ENCODE measurements around the gene DLL4.

The DLL4 gene

DNA sequence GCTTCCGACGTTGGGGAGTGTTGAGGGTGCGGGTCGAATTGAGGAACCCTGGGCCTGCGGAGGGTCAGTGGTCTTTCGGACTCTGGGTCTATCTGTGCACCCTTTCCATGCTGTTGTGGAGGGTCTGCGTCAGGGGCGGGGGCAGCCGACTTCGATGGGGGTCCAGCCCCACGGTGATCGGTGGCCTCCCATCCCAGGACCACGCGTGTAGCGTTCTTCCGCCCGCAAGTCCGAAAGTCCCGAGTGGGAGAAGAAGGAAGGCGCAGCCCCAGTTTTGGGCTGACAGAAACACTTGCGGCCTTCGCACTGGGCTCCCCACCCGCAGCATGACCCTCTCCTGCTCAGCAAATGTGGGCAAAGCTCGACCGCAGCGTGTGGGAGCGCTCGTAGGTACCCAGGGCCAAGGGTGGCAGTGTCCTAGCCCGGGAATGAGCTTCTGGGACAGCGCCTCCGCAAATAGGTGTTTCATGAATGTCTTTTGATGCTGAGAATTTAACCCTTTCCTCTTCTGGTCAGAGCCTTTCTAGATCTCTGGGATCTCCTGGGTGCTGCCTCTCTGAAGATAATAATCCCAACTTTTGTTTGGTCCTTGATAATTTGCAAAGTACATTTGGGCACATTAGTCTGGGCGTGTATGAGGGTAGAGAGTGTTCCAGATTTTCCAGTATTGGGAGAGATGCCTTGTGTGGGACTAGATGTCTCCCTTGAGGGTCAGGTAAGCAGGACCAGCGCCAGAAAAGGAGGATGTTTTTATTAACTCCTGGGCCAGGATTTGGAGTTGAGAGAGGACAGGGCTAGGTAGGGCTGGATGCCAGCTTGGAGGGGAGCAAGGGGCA is 2.3 kb upstream of the DLL4 start:
- no peak for DNase-seq (ENCODE audit: low read depth)

DNA sequence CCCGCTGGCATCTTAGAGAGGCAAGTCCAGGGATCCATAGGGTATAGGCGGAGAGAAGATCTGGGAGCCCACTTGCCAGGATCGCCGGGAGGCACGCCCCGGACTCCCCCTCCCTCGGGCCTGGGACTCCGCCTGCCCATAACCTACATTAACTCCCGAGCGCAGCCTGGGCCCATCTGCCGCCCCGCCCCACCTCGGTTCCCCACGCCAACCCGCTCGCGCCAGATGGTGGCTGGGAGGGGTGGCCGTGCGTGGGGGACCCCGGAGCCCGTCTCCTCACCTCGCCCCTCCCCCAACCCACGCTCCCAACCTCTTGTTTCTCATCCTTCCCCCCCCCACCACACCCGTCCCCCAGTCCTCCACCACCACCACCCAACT is 1.7 kb upstream of the DLL4 start:
- no peak for DNase-seq (ENCODE audit: low read depth)

DNA sequence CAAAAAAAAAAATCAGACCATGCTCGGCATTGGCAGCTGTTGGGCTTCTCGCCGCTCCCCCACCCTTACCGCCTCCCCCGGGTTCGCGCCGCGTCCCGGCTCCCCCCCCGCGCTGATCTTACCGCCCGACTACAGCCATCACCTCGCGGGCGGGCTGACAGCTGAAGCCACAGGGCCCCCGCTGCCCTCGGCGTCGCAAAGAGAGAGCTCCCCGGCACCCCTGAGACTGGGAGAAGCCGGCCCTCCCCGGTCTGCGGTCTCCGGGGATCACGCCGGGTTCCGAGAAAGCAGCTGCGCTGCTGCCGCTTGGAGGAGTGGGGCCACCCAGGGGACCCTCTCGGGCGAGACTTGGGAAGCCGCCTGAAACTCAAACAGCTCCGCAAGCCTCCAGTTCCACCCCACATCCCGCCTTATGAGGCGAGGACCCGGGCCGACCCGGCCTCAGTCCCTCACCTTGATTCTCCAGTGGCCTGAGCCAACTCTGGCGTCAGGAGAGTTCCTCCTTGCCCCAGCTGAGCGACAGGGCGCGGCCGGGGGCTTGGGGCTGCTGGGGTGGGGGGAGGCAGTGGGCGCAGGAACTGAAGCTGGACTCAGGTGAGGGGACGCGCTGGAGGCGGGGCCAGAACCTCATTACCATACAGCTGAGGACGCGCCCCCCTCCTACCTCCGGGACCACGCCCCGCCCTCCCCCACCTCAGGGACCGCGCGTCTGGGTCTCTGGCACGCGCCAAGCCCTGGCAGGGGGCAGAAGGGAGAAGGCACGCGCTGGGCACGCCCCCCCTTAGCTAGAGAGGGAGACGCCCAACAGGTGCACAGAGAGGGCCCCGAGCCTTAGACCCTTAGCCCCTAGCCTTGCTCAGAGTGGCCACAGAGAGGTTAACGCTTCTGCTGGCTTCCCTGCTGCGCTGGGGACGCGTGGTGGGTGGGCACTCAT is 1.0 kb upstream of the DLL4 start:
- no peak for DNase-seq (ENCODE audit: low read depth)

DNA sequence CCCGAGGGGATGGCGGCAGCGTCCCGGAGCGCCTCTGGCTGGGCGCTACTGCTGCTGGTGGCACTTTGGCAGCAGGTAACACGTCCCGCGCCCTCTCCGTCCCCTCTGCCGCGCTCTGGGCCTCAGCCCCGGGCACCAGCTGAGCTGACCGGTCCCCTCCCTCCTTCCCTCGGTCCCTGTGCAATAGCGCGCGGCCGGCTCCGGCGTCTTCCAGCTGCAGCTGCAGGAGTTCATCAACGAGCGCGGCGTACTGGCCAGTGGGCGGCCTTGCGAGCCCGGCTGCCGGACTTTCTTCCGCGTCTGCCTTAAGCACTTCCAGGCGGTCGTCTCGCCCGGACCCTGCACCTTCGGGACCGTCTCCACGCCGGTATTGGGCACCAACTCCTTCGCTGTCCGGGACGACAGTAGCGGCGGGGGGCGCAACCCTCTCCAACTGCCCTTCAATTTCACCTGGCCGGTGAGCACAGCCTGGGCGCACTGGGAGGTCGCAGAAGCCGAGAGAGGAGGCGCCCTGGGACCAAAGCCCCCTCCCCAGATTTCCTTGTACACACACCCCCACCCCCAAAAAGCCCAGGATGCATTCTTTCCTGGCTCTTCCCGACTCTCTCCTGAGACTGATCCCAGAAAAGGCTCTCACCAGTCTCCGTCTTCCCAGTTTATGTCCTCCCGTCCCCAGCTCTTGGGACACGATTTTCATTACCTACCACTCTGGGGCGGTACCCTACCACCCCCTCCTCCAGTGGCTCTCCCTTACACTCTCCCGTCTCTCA is 705 bp downstream of the DLL4 start:
- no peak for DNase-seq (ENCODE audit: low read depth)

DNA sequence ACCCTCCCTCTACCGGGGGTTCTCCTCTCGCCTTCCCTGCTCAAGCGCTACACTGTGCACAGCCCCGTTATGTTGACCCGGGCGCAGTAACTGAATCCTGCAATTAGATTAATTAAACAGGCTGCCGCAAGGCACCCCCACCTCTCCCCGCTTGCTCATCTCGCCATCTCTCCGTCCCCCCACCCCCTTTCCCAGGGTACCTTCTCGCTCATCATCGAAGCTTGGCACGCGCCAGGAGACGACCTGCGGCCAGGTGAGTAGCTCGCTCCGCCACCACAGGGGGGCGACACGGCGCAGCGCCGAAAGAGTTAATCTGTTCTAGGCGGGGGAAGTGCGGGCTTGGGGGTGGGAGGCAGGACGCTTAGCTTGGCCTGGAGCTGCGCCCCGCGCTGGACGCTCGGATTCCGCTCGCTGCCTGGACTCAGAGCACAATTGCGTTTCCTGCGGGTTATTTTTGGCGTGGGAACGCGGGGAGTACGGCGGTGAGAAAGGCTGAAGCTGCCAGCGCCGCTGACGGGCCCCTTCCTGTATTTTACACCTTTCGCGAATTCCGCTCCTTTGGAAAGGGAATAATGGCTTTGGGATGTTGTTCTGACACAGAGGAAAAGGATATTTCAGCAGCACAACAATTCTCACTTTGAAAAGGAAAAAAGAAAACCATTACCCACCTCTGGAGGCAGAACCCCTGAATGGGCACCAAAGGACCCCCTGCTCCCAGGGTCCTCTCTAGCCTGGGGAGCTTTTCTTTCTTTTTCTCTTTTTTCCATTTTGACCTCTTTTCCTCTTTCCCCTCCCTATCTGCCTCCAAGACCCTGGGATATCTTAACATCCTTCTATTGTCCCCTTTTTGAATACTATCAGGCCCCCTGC is 1.5 kb downstream of the DLL4 start:
- no peak for DNase-seq (ENCODE audit: low read depth)

DNA sequence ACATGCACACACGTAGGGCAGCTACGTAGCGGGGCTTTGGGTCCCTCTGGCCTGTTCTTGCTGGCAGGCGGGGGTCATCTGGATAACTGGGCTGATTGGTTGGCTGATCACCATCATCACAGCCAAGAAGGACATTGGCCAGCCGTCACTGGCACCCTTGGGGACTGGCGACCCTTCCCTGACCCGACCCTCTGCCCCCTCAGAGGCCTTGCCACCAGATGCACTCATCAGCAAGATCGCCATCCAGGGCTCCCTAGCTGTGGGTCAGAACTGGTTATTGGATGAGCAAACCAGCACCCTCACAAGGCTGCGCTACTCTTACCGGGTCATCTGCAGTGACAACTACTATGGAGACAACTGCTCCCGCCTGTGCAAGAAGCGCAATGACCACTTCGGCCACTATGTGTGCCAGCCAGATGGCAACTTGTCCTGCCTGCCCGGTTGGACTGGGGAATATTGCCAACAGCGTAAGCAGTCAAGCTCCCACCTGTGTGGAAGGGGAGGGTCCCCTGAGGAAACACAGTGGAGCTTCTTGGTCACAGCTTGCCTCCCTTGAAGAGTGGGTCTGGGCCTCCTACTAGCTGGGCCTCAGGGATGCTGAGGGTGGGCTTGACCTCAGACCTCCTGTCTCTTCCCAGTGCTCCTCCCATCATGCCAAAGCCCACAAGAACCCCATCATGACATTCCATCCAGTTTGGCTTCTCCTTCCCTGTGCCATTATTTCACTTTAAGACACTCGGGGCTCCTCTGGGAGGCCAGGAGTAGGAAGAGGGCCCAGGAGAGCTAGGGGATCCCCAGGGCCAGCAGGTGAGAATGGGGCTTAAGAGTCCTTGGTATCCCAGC is 2.4 kb downstream of the DLL4 start:
- DNase-seq (ENCODE audit: low read depth) = no peak

DNA sequence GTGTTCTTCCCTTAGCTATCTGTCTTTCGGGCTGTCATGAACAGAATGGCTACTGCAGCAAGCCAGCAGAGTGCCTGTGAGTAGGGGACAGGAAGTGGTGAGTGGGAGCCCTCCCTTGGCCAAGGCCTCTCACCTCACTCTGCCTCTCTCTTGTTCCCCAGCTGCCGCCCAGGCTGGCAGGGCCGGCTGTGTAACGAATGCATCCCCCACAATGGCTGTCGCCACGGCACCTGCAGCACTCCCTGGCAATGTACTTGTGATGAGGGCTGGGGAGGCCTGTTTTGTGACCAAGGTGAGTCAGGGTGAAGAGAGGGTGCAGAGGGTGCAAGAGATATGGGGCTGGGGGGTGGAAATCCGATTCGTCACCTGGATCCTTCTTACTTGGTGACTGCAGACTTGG is 3.0 kb downstream of the DLL4 start:
- no peak for DNase-seq (ENCODE audit: low read depth)

DNA sequence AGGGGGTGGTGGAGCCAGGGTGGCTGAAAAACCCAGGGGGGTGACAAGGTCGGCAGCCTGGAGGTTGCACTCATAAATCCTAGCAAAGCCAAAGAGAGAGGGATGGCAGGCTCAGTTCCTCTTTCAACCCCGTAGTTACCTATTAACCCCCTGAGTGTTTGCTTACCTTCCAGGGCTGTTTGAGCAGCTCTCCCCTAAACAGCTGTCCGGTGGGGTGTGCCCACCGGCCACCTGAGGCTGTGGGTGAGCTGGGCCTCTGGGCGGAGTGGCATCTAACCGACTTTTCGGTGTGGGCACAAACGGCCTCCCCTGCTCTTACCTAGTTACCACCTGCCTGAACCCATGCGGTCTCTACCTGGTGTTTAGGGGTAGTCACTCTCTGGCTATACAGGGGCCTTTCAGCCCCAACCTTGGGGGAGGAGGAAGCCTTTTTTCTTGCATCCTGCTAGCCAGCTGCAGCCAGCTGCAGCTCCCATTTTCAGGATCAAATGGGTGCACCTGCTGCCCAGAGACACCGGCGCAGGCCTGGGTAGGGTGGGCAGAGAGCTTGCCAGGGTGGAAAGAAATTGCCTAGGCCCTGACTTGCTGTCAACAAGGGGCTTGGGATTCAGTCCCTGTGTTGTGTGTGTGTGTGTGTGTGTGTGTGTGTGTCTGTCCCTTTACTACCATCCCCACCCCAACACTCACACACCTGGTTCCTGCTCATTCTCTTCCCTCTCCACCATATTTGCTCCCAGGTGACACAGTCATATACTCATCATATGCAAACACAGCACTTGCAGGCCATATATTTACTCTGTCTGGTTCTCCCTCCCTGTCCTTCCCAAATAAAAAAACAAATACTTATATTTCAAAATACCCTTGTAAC is 3.7 kb downstream of the DLL4 start:
- no peak for DNase-seq (ENCODE audit: low read depth)

DNA sequence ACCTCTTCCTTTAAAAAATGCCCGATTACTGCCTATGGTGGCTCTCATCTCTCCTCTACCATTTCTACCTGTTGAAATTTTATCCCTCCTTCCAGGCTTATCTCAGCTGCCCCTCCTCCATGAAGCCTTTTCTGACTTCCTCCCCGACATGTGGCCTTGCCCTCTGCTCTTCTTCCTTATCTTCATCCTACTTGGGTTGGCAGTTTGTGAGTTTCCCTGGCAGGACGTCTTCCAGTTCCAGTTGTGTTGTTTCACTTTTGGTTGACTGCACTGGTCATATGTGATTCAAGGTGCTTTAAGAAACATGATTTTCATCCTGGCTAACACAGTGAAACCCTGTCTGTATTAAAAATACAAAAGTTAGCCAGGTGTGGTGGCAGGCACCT is 4.4 kb downstream of the DLL4 start:
- no peak for DNase-seq (ENCODE audit: low read depth)

DNA sequence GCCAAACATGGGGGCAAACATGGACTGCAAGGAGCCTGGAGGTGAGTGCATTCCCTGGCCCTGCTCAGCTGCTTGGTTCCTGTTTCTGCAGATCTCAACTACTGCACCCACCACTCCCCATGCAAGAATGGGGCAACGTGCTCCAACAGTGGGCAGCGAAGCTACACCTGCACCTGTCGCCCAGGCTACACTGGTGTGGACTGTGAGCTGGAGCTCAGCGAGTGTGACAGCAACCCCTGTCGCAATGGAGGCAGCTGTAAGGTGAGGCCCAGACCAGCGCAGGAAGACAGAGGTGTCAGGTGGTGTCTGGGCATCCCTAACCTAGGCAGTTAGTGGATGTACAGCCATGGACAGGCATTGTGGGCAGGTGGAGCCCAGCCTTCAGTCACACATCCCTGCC is 5.3 kb downstream of the DLL4 start:
- no peak for DNase-seq (ENCODE audit: low read depth)

DNA sequence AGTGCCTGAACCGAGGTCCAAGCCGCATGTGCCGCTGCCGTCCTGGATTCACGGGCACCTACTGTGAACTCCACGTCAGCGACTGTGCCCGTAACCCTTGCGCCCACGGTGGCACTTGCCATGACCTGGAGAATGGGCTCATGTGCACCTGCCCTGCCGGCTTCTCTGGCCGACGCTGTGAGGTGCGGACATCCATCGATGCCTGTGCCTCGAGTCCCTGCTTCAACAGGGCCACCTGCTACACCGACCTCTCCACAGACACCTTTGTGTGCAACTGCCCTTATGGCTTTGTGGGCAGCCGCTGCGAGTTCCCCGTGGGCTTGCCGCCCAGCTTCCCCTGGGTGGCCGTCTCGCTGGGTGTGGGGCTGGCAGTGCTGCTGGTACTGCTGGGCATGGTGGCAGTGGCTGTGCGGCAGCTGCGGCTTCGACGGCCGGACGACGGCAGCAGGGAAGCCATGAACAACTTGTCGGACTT is 7.1 kb downstream of the DLL4 start:
- no peak for DNase-seq (ENCODE audit: low read depth)

DNA sequence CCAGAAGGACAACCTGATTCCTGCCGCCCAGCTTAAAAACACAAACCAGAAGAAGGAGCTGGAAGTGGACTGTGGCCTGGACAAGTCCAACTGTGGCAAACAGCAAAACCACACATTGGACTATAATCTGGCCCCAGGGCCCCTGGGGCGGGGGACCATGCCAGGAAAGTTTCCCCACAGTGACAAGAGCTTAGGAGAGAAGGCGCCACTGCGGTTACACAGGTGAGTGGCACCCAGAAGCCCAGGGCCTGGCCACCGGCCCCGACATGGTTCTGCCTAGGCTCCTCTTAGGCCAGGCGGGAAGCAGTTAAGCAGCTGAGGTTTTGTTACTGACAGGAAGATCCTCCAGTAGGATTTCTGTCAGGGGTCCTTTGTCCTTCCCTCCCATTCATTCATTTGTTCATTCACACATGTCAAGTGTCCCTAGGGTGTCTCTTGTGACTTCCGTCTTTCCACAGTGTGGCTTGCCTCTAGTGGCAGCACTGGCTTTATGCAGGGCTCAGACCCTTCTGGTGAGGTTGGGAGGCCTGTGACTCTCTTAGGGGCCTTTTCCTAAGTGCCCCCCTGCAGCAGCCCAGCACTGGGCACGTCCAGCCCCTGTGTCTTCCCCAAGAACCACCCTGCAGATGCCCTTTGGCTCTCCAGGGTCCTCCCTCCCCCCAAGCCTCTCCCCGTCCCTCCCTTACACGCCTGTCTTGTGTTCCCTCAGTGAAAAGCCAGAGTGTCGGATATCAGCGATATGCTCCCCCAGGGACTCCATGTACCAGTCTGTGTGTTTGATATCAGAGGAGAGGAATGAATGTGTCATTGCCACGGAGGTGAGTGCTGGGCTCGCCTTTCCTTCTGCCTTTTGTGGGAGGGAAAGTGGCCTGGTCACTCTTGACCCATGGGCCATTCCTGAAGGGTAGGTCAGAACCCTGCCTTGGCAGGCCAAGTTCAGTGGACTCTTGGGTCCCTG is 7.8 kb downstream of the DLL4 start:
- no peak for DNase-seq (ENCODE audit: low read depth)

DNA sequence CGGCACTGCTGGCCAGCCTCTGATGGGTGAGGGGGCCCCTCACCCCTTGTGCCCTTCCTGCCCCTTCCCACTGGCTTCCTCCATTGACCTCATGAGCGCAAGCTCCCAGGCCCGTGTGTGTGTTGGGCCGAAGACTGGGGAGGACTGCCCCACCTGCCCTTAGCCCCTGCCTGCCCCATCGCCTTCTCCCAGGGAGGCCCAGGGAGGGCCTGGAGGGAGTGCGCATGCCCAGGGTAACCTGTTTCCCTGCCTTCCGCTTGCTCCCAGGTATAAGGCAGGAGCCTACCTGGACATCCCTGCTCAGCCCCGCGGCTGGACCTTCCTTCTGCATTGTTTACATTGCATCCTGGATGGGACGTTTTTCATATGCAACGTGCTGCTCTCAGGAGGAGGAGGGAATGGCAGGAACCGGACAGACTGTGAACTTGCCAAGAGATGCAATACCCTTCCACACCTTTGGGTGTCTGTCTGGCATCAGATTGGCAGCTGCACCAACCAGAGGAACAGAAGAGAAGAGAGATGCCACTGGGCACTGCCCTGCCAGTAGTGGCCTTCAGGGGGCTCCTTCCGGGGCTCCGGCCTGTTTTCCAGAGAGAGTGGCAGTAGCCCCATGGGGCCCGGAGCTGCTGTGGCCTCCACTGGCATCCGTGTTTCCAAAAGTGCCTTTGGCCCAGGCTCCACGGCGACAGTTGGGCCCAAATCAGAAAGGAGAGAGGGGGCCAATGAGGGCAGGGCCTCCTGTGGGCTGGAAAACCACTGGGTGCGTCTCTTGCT is 8.8 kb downstream of the DLL4 start:
- no peak for DNase-seq (ENCODE audit: low read depth)

DNA sequence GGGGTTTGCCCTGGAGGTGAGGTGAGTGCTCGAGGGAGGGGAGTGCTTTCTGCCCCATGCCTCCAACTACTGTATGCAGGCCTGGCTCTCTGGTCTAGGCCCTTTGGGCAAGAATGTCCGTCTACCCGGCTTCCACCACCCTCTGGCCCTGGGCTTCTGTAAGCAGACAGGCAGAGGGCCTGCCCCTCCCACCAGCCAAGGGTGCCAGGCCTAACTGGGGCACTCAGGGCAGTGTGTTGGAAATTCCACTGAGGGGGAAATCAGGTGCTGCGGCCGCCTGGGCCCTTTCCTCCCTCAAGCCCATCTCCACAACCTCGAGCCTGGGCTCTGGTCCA is 9.4 kb downstream of the DLL4 start:
- no peak for DNase-seq (ENCODE audit: low read depth)

DNA sequence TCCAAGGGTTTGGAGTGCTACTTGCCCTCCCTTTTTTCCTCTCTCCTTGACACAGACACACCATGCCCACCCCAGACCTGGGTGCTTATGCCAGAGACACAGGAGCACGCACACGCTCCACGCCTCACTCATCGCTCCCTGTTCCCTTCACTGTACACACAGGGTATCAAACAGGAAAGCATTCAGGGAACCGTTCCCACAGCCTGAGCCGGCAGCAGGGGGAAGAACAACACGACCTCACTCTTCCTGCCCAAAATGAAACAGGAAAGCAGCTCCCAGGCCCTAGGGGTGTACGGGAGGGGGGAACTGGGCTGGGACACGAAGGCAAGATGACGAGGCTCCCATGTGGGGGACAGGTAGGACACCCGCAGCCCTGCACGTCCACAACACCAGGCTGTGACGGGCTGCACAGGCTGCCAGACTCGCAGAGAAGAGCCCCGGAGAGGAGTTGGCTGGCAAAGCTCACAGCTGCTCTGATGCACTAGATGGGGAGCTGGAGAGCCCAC is 11.2 kb downstream of the DLL4 start:
- no peak for DNase-seq (ENCODE audit: low read depth)

DNA sequence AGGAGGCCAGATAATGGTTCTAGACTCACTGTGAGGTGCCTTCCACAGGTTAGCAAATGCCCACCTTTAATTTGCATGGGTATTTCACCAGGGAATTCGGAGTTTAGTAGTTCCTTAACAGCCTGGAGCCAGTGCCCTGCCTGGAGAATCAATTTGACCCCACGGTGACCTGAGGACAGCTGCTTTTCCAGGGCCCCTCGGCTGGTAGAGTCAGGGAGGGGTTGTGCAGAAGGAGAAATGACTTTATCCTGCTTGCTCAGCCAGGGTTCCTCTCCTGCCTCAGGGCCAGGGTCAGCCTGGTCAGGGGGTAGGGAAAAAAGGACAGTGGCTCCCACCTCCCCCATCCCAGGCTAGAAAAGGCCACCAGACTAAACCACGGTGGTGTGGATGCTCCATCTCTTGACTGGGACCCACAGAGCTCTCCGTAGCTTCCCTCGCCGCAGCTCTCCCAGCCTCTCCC is 12.0 kb downstream of the DLL4 start:
- DNase-seq (ENCODE audit: low read depth) = no peak

All from HS-5 (cell line).